ENCODE results near the gene BOD1L1. TPM values are rescaled to one million over a fixed set of nuclear protein-coding genes. Genes with fewer than 3 reads are reported as not detected.

BOD1L1 gene
- total RNA-seq, 4 donors from 2014 or later = 30.3 to 39.8 (median 34.8) TPM

DNA sequence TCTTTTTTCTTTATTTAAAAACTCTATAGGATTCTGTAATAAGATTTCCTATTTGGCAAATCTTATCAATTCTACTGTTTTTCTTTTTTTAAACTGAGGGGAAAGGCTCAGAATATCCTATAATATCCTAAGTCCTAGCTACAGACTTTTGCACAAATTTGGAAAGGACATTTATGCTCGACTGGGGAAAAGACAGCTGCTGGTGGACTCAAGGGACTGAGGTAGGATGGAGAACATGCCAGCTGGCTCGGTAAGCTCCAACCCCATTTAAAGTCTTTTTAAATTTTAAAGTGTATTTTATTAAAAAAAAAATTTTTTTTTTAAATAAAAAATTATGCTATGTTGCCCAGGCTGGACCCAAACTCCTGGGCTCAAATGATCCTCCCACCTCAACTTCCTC lies 36.8 kb downstream of the BOD1L1 start:
- H3K27me3 ChIP-seq = no peaks in the 10 kb centered on the region
- H3K27ac ChIP-seq (replicated peaks in 1 of 4) = no peak overlapping the region
- peaks cover 48 to 98% (median 74%) of the 10 kb centered on the region in 4 donors for H3K36me3 ChIP-seq
- no peak overlapping the region for H3K4me3 ChIP-seq
- peaks cover 0 to 9% (median 0%) of the 10 kb centered on the region in 4 donors for H3K4me1 ChIP-seq
- WGBS = 60% methylated on average over 2 of the region's 2 CpGs
- intact Hi-C loops (cut with DNase I) = no loop called here
- DNase-seq (ENCODE audit: extremely low spot score) = no peak
- TF ChIP-seq EP300 (IDR thresholded peaks at IDR 0.05) (no peak), POLR2A (IDR thresholded peaks at IDR 0.05; ENCODE audit: low read depth) (no peak), POLR2AphosphoS5 (IDR thresholded peaks at IDR 0.05) (no peak)
- TF ChIP-seq, protein P1, sequence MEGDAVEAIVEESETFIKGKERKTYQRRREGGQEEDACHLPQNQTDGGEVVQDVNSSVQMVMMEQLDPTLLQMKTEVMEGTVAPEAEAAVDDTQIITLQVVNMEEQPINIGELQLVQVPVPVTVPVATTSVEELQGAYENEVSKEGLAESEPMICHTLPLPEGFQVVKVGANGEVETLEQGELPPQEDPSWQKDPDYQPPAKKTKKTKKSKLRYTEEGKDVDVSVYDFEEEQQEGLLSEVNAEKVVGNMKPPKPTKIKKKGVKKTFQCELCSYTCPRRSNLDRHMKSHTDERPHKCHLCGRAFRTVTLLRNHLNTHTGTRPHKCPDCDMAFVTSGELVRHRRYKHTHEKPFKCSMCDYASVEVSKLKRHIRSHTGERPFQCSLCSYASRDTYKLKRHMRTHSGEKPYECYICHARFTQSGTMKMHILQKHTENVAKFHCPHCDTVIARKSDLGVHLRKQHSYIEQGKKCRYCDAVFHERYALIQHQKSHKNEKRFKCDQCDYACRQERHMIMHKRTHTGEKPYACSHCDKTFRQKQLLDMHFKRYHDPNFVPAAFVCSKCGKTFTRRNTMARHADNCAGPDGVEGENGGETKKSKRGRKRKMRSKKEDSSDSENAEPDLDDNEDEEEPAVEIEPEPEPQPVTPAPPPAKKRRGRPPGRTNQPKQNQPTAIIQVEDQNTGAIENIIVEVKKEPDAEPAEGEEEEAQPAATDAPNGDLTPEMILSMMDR (IDR thresholded peaks at IDR 0.05) = no peak
- no peaks in the 10 kb centered on the region for H3K9me3 ChIP-seq

DNA sequence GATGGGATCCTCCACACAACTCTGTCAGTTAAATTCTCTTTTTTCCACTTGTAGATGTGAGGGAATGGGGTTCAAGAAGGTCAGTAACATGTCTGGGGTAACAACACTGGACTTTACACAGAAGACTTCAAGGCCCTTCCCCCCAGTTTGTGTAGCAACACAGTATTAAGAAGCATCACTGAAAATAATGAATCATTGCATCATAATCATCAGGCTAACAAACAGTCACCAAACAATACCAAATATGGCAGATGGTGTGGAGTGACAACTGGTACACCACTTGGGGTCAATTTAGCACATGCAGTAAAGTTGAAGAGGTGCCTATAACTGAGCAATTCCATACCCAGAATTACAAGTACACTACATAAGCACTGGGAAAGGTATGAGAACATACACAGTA lies 38.6 kb downstream of the BOD1L1 start:
- no peaks in the 10 kb centered on the region for H3K27me3 ChIP-seq
- intact Hi-C loops (cut with DNase I) = no loop called here
- DNase-seq (ENCODE audit: extremely low spot score) = no peak
- H3K4me1 ChIP-seq = peaks cover 0 to 9% (median 0%) of the 10 kb centered on the region in 4 donors
- TF ChIP-seq POLR2A (IDR thresholded peaks at IDR 0.05; ENCODE audit: low read depth) (no peak), EP300 (IDR thresholded peaks at IDR 0.05) (no peak), POLR2AphosphoS5 (IDR thresholded peaks at IDR 0.05) (no peak)
- TF ChIP-seq, protein P1 (IDR thresholded peaks at IDR 0.05) = no peak
- H3K4me3 ChIP-seq = no peak overlapping the region
- peaks cover 46 to 98% (median 72%) of the 10 kb centered on the region in 4 donors for H3K36me3 ChIP-seq
- H3K9me3 ChIP-seq = no peaks in the 10 kb centered on the region
- no peak overlapping the region for H3K27ac ChIP-seq (replicated peaks in 1 of 4)

DNA sequence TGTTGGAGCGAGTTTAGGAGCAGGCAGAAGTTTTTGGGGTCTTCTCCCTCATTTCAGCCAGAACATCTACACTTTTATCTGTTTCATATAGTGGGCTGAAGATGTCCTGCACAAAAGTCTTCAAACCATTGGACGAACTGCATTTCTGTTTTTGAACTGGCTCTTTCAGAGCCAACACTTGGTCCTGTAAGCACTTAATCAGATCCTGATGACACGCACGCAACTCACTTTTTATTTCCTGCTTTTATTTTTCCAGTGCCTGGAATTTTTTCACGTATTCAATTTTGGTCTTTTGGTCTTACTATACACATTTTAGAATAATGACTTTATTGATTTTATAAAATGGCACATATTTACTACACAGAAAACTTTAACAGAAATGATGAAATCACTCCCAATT lies 43.0 kb downstream of the BOD1L1 start:
- Histone ChIP-seq H3K27me3 (no peaks in the 10 kb centered on the region), H3K36me3 (peaks cover 70 to 100% (median 80%) of the 10 kb centered on the region in 4 donors), H3K9me3 (no peaks in the 10 kb centered on the region), H3K4me3 (no peak overlapping the region), H3K27ac (replicated peaks in 1 of 4) (no peak overlapping the region), H3K4me1 (no peaks in the 10 kb centered on the region)
- TF ChIP-seq, protein P1 (IDR thresholded peaks at IDR 0.05) = no peak
- TF ChIP-seq EP300 (IDR thresholded peaks at IDR 0.05) (no peak), POLR2A (IDR thresholded peaks at IDR 0.05; ENCODE audit: low read depth) (no peak), POLR2AphosphoS5 (IDR thresholded peaks at IDR 0.05) (no peak)
- no peak for DNase-seq (ENCODE audit: extremely low spot score)
- intact Hi-C loops (cut with DNase I) = no loop called here
- WGBS = 90% methylated on average over 5 of the region's 5 CpGs

DNA sequence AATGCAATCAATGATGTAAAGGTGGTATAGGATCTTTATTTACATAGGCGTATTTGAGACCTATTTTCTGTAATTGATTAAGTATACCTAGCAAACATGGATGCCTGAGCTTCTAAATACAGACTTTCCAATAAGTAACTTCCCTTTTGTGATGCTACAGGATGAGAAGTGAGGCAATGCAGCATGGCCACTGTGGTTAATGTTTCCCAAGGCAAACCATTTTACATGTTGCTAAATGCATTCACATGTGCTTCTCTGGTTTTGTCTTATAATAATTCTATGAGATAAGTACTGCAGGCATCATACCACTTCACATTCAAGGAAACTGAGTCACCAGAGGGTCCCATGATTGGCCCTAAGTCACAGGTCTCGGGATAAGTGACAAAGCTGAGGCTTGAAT lies 47.5 kb downstream of the BOD1L1 start:
- Histone ChIP-seq H3K4me3 (no peak overlapping the region), H3K27me3 (no peaks in the 10 kb centered on the region), H3K4me1 (no peaks in the 10 kb centered on the region), H3K9me3 (no peaks in the 10 kb centered on the region), H3K27ac (replicated peaks in 1 of 4) (no peak overlapping the region), H3K36me3 (peaks cover 62 to 100% (median 85%) of the 10 kb centered on the region in 4 donors)
- DNase-seq (ENCODE audit: extremely low spot score) = no peak
- intact Hi-C loops (cut with DNase I) = no loop called here
- TF ChIP-seq POLR2A (IDR thresholded peaks at IDR 0.05; ENCODE audit: low read depth) = no peak
- TF ChIP-seq, protein P1 (IDR thresholded peaks at IDR 0.05) = no peak
- no peak for TF ChIP-seq POLR2AphosphoS5 (IDR thresholded peaks at IDR 0.05)
- TF ChIP-seq EP300 (IDR thresholded peaks at IDR 0.05) = no peak
- whole genome bisulfite sequencing = 92% methylated on average over 2 of the region's 2 CpGs

DNA sequence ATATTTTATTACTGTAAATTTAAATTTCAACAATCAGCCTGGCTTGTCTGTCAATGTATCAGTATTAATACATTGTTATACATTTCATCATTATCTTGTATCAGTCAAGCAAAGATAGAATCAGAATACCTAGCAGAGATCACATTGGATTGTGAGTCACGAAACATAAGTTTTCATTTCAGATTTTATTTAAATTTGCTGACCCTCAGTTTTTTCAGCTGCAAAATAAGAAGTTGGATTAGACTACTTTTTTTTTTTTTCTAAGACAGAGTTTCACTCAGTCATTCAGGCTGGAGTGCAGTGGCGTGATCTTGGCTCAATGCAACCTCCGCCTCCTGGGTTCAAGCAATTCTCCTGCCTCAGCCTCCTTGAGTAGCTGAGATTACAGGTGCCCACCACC lies 49.9 kb downstream of the BOD1L1 start:
- TF ChIP-seq POLR2AphosphoS5 (IDR thresholded peaks at IDR 0.05) (no peak), POLR2A (IDR thresholded peaks at IDR 0.05; ENCODE audit: low read depth) (no peak), EP300 (IDR thresholded peaks at IDR 0.05) (no peak)
- TF ChIP-seq, protein P1 (IDR thresholded peaks at IDR 0.05) = no peak
- intact Hi-C loops (cut with DNase I) = no loop called here
- Histone ChIP-seq H3K4me3 (no peak overlapping the region), H3K4me1 (no peaks in the 10 kb centered on the region), H3K27me3 (no peaks in the 10 kb centered on the region), H3K36me3 (peaks cover 73 to 100% (median 97%) of the 10 kb centered on the region in 4 donors), H3K9me3 (no peaks in the 10 kb centered on the region), H3K27ac (replicated peaks in 1 of 4) (no peak overlapping the region)
- WGBS = 97% methylated on average over 3 of the region's 3 CpGs
- no peak for DNase-seq (ENCODE audit: extremely low spot score)

All from esophagus muscularis mucosa (tissue), 4 donors.